Hematopoietic multipotent progenitor cell treated with erythropoietin and hydrocortisone succinate and interleukin-3 and kit ligand, for 15 days (in vitro differentiated cells): ENCODE data around the gene XRCC4.

Source experiments
- DNase-seq: peaks from one replicate; pipeline ENCODE4 v3.0.0-alpha.2; 2015; ENCODE audit warnings: low spot score

XRCC4 gene

DNA sequence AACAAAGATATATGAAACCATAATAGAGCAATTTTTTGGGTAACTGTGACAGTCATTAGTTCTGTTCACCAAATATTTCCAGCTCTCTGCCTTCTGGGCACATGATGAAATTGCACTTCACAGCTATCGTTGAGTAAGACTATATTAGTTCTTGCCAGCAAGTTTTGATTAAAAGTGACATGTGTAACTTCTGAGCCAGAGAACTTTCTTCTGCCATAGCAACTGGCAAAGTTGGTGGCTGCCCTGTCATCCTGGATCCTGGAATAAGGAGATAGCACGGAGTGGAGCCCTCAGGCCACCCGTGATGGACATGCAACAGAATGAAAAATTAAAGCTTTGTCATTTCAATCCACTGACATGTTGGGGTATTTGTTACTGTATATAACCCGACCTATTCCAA lies 199.8 kb downstream of the XRCC4 start:
- no peak for DNase-seq

DNA sequence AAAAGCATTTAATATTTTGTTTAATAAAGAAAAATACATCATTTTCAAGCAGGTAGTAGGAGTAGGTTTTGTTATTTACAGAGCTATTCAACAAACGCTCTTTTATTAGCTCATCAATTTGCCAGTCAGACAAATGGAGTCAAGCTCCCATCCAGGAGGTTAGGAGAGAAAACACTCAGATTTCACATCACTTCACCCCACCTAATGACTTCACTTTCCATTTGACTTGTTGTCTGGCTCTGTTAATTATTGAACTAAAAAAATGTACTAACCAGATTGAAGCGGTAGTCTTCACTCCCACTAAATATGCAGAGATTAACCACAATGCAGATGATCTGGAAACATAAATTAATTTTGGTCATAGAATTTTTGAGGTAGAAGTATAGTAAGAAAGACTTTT lies 200.6 kb downstream of the XRCC4 start:
- DNase-seq: no peak

DNA sequence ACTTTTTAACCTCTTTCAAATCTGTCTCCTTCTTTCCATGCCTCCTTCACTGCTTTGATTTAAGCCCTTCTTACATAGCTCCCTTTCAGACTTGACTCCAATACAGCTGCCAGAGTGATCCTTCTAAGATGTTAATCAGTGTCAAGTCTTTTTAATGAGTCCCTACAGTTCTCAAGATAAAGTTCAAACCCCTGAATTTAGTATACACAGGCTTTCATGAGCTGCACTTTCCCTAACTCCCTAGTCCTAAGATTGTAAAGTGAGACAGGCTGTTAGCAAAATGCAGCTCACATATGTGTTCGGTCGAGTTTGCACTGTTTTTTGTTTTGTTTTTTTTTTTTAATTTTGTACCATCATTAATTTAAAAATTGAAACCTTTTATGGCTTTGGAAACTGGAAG lies 203.8 kb downstream of the XRCC4 start:
- DNase-seq: no peak

DNA sequence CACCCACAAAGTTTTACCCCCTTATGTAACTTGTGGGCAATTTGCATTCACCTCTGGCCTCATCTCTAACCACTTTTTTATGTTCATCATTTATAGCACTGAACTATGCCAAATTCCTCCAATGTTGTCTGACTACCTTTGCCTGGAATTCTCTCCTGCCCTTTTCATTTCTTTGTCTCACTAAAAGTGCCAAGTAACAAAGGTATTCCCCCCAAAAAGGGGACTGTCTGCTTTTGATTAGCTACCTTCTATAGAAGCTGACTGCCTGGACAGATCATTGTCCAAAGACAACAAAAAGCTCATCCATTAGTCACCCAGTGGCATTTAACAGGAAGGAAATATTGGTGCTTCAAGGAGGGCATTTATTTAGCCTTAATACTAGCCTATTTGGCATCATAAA lies 204.3 kb downstream of the XRCC4 start:
- DNase-seq: no peak

DNA sequence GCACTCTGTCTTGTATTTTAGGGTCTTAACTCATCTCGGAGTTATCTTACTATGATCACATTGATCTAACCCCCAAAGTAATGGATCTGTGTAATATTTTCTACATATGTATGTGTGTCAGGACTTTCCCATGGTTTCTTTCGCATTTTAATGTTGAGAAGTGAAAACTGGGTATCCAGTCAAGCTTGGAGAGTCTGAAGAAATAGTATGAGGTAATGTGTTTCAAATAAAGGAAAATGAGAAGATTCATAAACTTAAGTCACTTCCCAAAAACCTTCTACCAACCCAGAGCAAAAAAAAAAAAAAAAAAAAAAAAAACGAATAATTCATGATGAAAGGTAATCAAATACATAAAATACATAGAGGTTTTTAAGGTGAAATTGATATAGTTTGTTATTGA lies 206.4 kb downstream of the XRCC4 start:
- no peak for DNase-seq

DNA sequence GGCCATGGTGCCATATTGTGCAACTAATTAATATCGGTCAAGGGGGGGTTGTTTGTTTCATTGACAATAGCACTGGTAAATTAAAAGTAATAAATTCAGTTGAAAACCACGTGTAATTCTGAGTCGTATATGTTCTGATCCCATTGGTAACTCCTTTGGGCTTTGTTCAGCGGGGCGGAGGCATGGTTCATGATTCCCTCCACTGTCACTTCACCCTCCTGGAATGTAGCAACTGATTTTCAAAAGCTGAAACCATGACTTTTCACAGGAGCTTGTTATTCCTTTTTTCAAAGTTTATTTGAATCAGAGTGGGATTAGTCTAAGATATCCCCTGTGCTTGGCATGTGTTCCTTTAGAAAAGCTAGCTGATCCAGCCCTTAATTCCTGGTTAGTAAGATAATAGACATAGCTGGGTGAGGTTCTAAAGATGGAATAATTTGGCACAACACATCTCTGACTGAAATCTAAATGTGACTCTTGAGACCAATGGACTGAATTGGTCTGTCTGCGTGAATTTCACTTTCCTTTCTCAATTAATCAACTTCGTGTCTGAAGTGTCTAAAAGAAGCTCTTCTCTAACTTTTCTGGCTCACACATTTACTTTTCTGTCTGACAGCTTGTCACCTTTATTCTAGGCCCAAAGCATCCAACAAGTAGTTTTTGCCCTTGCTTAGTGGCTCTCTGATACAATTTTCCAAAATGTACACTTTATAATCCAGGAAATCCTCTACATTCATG lies 208.5 kb downstream of the XRCC4 start:
- no peak for DNase-seq

DNA sequence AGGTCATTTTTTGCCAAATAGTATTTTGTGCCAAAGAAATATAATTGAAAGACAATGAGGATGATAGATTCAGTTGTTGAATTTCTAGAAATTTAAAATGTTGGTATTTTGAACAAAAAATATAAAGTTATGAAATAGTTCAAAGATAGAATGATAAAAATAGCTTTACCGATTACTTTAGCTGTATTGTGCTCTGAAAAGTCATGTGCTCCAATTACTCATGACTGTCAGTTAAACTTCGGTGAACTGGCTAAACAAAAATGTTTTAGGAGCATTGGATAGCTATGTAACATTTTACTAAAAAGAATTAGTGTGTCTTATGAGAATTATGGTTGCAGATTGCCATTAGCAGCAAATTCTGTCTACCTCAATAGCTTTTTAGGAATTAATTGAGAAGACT lies 216.9 kb downstream of the XRCC4 start:
- DNase-seq: no peak

DNA sequence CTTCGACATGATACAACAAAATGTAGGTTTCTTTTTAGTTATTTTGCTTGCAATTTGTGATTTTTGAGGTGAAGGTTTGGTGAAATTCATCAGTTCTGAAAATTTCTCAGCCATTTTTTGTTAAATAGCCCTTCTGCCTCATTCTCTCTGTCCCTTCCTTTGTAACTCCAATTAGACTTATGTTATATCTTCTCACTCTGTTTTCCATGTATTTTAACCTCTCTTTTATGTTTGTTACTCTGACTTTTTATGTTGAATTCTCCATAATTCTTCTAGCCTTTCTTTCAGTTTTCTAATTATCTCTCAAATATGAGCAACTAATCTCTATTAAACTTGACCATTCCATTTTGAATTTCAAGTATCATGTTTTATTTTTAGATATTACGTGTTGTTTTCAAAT lies 222.0 kb downstream of the XRCC4 start:
- DNase-seq: no peak

DNA sequence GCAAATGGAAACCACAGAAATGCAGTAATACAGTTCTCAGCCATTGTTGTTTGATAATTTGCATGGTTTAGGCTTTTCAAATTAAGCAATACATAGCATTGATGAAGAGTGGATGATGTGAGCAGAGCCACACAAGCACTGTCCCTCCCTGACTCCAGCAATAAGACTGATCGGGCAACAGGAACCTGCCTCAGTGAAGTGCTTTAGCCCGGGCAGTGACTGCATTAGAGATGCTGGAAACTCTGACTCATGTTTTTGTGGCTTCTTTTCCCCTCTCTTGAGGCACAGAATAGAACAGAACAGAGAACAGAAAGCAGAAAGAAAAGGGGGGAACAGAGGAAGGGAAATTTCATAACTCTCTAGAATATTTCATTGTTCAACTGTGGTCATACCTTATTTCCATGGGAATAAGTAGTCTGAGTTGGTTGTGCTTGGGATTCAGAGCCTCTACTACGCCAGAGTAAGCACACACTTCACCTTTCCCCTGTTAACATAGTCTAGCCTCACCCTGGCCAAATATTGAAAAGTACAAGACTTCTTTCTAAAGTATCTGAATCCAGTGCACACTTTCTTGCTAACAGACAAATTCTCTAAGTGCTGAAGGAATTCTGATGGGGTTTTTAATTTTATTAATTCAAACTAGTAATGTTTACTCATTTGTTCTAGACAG lies 229.4 kb downstream of the XRCC4 start:
- DNase-seq: no peak

DNA sequence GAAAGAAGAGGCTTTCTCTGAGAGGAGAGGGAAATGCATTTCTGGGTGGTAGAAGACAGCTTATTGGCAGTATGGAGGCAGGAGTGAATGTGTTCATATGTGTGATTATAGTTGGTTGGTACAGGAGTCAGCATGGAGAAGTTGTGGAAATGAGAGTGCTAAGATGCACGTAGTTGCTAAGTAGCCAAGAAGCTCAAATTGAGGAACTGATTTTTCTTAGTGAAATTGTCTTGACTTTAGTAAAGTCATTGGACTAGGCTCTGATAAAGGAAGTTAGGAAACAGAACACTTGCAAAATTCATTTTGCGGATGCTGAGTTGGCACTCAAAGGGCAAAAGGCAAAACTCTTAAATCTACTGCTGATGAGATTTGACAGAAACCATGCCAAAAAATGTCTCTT lies 235.3 kb downstream of the XRCC4 start:
- no peak for DNase-seq

DNA sequence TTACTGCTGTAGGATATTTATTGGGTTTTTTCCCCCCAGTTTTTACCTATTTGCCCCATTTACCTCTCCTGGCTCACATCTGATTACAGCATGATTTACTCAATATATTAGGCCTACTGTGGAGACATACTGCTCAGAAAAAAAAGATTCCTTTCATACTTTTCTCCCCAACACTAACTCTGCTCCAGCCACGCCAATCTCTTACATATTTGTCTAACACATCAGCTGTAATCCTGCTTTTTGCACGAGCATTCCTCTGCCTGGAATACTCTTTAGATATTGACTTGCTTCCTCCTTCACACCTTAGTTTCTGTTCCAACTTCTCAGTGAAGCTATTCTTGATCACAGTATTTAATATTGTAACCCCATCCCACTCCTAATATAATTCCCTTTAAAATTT lies 236.1 kb downstream of the XRCC4 start:
- no peak for DNase-seq

DNA sequence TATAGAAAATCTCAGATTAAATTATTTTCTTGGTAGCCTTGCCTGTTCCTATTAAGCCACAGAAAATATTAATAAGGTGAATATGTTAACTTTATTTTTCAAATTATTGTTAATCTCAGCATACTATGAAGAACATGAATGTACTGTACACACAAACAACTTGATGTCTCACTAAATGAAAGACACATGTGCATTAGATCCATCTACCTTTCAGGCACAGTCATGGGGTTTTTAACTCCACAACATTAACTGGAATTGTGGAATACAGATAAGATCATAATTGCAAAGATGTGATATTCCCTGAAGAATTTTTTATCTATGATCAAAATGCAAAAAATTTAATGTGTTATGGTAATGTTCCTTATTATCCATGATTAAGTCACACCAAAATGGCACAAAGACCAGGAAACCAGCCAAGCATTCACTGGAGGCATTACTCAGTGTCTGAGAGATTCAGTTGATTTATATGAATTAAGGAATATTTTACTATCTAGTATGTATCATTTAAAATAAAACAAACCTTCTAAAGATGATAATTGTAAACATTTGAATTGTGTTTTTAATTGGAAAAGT lies 244.2 kb downstream of the XRCC4 start:
- DNase-seq: no peak

DNA sequence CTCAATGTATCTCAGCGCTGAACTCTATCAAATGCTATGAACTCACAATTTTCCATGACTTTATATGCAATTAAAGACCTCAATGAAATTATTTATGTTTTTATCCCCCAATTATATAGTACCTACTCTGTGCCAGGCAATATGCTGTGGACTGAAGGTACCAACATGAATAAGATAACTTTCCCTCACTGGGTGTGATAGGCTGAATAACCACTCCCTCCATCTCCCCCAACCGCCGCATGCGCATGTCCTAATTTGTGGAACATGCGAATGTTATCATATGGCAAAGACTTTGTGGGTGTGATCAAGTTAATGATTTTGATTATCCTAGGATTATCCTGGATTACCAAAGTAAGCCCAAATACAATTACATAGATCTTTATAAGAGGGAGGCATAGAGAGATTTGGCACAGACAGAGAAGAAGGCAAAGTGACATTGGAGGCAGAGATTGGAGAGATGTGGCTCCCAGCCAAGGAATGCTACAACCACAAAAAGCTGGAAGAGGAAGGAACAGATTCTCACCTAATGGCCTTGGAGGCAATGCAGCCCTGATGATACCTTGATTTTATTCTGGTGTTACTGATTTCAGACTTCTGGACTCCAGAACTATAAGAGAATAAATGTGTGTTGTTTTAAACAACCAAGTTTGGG lies 245.1 kb downstream of the XRCC4 start:
- DNase-seq: no peak

DNA sequence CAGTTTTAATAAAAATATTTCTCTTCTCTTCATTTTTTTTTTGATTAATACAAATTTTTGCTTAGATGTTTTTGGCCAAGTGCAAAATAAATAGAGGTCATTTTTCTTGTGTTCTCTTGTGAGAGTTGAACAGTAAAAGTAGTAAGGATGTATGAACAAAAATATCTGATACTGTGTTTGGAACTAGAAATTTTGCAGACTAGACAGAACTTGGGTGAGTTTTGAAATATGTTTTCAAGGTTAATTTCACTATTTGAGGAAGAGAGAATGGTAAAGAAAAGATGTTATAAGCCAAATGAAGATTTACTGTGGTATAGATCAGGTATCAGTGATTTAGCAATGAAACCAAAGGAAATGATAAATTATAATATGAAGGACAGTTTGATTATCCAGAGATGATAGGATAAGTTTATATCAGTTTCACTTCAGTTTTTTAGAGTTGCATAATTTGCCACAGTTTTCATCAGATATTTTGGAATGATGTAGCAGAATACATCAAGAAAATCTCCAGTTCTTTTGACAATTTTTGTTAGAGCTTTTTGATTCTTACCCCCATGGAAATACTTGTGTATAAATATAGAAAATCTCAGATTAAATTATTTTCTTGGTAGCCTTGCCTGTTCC lies 246.3 kb downstream of the XRCC4 start:
- no peak for DNase-seq

DNA sequence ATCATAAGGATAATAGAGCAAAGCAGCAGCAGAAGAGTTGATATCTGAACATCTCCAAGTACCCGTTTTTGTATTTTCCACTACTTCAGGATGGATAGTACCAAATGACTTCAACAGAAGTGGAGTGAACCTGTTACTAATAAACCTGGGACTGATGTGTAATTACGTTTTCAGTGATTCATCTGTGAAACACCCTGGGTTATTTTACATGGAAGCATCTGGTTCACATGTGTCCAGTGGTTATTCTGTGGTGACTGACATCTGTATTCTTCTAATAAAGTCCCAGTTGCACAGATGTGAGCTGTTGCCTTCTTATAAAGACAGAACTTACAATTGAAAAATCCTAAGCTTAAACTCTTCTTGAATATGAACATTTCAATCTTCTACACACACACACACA lies 254.5 kb downstream of the XRCC4 start:
- no peak for DNase-seq

DNA sequence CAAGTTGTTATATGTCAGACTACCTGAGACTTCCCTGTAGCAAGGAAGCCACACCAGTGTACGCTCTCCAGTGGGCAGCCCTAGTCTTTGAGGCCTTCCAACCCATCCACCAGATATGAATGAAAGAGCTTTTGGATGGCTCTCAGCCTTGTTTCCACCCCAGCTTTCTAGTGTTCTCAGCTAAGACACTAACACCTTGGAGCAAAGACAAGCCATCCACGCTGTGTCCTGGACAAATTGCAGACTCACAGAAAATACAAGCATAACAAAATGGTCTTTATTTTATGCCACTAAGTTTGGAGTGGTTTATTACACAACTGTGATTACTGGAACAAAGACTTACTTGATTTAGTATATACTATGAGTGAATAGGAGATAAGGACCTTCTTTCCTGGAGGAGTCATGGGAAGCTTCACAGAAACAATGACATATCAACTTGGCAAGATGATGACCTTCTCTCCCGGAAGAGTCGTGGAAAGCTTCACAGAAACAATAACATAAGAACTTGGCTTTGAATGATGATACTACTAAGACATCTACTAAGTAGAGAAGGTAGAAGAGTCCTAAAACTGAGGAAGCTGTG lies 260.2 kb downstream of the XRCC4 start:
- DNase-seq: no peak

DNA sequence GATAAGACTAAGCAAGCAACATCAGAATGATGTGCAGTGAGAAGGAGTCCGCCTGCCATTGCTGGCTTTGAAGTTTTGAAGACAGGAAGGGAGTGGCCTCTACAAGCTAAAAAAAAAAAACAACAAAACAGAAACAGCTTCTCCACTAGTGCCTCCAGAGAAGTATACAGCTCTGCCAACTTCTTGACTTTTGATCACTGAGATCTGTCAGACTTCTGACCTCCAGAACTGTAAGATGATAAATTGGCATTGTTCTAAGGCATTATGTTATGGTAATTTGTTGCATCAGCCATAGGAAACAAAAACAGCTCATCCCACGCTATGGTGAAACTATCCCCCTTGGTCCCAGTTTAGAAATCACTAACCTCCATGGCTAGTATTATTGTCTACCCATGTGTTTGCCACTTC lies 263.2 kb downstream of the XRCC4 start:
- DNase-seq: no peak

DNA sequence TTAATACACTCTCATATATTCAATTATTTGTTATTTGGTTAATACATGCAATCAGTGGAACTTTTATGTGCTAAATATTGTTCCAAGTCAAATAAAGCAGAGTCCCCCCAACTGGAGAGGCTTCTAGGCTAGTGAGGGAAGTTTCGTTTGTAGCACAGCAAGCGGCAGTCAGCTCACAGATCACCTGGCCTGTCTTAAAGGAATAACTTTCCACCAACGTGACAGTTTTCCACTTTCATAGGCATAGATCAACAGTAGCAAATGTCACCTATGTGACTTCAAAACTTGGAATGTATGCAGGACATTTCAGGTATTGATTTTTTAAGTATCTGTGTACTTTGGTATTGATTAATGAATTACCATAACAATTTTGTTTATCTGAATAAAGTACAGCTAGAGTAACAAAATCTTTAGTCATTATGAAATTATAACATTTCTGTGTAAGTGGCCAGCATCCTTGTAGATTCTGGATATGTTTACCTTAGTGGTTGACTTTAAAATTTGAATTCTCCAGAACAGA lies 264.5 kb downstream of the XRCC4 start:
- no peak for DNase-seq

DNA sequence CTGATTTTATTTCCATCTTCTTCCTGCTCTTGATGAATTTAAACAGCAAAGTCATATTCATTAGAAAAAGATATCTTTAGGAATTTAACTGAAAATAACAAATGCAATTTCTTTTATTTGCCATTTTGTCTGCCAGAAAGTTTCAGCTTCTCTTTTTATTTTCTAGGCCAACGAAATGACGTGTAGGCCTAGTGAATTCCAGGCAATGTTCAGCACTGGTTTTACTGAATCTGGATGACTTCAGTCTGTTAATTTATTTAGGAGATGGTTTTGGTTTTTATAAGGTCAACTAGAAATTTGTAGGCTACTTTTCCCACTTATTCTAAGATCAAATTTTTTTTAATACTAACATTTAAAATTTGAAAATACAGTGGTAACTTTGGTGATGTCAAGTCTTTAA lies 265.1 kb downstream of the XRCC4 start:
- DNase-seq: no peak

DNA sequence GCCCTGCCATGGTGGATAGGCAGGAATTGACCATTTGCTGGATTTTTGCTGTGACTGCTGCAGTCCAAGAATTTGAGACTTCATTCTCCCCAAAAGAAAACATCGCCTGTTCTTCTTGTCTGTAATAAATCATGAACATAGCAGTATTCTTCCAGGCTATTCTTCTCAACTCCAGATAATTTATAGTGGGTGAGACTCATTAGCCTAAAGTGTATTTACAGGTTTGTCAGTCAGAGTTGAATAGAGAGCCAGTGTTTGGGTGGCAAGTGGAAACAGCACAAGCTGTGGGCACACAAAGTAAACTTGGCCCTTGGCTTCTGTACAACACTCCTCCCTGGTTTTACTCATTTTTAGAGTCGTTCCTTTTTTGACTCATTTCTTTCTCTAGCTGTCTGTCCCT lies 266.0 kb downstream of the XRCC4 start:
- no peak for DNase-seq

DNA sequence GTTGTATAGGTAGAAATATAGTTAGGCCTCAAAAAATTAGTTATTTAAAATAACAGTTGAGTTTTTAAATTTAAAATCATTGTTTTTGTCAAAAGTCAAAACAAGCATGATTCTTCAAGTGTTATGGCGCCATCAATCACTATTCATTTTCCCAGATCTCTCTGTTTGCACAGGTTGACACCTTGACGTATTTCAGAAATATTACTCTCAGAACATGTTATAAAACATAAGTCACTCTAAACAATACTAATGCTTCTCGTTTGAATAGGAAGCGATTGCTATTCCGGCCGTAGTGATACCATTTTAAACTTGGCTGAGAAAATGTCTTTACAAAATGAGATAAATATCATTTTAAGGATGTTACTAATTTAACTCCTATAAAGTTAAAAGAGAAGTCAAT lies 268.1 kb downstream of the XRCC4 start:
- DNase-seq: no peak

DNA sequence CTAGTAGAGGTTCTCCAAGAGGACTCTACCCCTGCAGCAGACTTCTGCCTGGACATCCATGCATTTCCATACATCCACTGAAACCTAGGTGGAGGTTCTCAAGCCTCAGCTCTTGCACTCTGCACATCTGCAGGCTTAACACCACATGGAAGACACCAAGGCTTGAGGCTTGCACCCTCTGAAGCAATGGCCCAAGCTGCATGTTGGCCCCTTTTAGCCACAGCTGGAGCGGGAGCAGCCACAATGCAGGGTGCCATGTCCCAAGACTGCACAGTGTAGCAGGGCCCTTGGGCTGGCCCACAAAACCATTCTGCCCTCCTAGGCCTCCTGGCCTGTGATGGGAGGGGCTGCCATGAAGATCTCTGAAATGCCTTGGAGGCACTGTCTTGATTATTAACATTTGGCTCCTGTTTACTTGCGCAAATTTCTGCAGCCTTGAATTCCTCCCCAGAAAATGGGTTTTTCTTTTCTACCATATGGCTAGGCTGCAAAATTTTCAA lies 271.0 kb downstream of the XRCC4 start:
- no peak for DNase-seq
